GM23338 (cell line): ENCODE measurements around the gene DEUP1.

Experiments used
- CREB1 ChIP-seq: fragments of 250-450 bp; sonication (Bioruptor Pico); IDR thresholded peaks from 2 replicates; pipeline ENCODE4 v1.5.0; 2020; ENCODE audit warnings: low read depth, mild to moderate bottlenecking, moderate library complexity
- CTCF ChIP-seq, 2 experiments: fragments of 200-600 bp in 1 of 2; sonication (generic) in 1 of 2; conservative IDR thresholded peaks; 2 replicates each; pipeline versions ENCODE4 v1.5.1 to v1.6.1; 2016 to 2017; ENCODE audit warnings: antibody characterized with exemption in 2 of 2, low read depth in 2 of 2, mild to moderate bottlenecking in 2 of 2, moderate library complexity in 1 of 2
- EZH2 ChIP-seq: fragments of 200-600 bp; sonication (generic); IDR thresholded peaks from one replicate; pipeline ENCODE4 v1.8.0; 2017; ENCODE audit warnings: antibody characterized with exemption, mild to moderate bottlenecking, low read depth; ENCODE audit not compliant: unreplicated experiment
- POLR2AphosphoS5 ChIP-seq: IDR thresholded peaks from 2 replicates; pipeline ENCODE4 v1.6.1; 2016; ENCODE audit warnings: antibody characterized with exemption, low read depth
- REST ChIP-seq: IDR thresholded peaks from one replicate; pipeline ENCODE4 v1.6.1; 2018; ENCODE audit warnings: antibody characterized with exemption; ENCODE audit not compliant: unreplicated experiment

DNA sequence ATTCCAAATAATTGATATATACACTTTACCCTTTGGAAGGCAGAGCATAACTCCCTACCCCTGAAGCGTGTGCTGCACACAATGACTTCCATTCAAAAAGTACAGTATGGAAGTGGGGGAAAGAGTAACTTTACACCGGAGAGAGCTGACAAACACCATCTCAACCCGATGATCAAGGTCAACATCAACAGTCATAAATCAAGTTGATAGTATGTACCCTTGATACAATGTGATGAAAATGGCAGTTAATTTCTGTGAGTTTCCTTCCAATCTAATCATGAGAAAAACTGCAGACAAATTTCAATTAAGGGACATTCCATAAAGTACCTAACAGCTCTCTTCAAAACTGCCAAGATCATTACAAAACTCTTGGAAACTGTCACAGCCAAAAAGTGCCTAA, 6.0 kb upstream of the DEUP1 start:
- TF ChIP-seq EZH2: no peak
- no peak for TF ChIP-seq CTCF (conservative IDR thresholded peaks at IDR 0.05; ENCODE audit: low read depth in 2 of 2)
- no peak for TF ChIP-seq REST
- TF ChIP-seq CREB1 (CRISPR knock-in tag): no peak
- TF ChIP-seq POLR2AphosphoS5: no peak
